ENCODE data around the gene CASQ2. TPM values are rescaled to one million over a fixed set of nuclear protein-coding genes. Genes with fewer than 3 reads are reported as not detected.
A peak's percentile ranks its signal among the peaks of the same experiment; 100 is the strongest.

The CASQ2 gene
- polyA plus RNA-seq, 3 donors, result not detected

DNA sequence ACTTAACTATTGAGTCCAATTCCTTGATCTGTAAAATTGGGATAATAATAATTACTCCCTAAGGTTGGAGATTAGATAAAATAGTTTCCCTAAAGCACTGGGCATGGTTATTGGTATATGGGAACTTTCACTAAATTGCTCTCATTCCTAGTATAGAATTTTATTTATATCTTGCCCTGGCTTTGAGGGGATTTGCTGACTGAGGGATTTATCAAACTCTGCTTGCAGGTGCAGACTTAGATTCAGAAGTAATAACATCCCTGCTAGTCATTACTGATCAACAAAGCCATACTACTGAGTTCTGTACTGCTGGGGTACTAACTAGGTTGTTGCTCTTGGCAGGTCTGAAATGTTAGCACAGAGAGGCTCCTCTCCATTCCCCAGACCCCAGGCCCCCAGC lies 41.9 kb downstream of the CASQ2 start:
- H3K36me3 ChIP-seq (replicated peaks in 1 of 2; ENCODE audit: control insufficient read depth in 1 of 2, insufficient read depth in 2 of 2, low read length in 2 of 2), result no peaks in the 10 kb centered on the region
- H3K9me3 Mint-ChIP-seq, result peaks cover 0 to 3% (median 0%) of the 10 kb centered on the region in 7 donors
- intact Hi-C loops (cut with micrococcal nuclease), result no loop called here
- no peak overlapping the region for H3K4me3 Mint-ChIP-seq
- DNase-seq, result no peak
- no peaks in the 10 kb centered on the region for H3K79me2 ChIP-seq (ENCODE audit: insufficient read depth, low read length)
- H3K4me1 Mint-ChIP-seq, result peaks cover 64% of the 10 kb centered on the region
- H3K36me3 Mint-ChIP-seq, result no peaks in the 10 kb centered on the region
- no peak overlapping the region for H3K4me3 ChIP-seq (replicated peaks in 1 of 3; ENCODE audit: low read depth in 2 of 3, low read length in 3 of 3)
- no peaks in the 10 kb centered on the region for H4K20me1 ChIP-seq (ENCODE audit: insufficient read depth, low read length)
- peak overlapping the region in 1 of 2 donors; percentile 90 for H3K27ac ChIP-seq (ENCODE audit: low read depth in 1 of 2, low read length in 2 of 2)
- H3K9me3 ChIP-seq (replicated peaks in 1 of 2; ENCODE audit: control insufficient read depth in 1 of 2, insufficient read depth in 1 of 2, low read length in 2 of 2), result no peaks in the 10 kb centered on the region
- no peaks in the 10 kb centered on the region for H3K27me3 Mint-ChIP-seq (ENCODE audit: low read depth in 3 of 3)
- no peak overlapping the region for H3K9ac ChIP-seq (ENCODE audit: insufficient read depth, low read length, poor library complexity, severe bottlenecking)
- H2AFZ ChIP-seq (ENCODE audit: insufficient read depth, low read depth, low read length, poor library complexity, severe bottlenecking), result no peak overlapping the region
- H3K27me3 ChIP-seq (ENCODE audit: control insufficient read depth in 2 of 2, insufficient read depth in 2 of 2, low read length in 2 of 2), result no peaks in the 10 kb centered on the region
- H3K27ac Mint-ChIP-seq, result peak overlapping the region; percentile 19 to 99 (median 99)
- TF ChIP-seq, protein P1, sequence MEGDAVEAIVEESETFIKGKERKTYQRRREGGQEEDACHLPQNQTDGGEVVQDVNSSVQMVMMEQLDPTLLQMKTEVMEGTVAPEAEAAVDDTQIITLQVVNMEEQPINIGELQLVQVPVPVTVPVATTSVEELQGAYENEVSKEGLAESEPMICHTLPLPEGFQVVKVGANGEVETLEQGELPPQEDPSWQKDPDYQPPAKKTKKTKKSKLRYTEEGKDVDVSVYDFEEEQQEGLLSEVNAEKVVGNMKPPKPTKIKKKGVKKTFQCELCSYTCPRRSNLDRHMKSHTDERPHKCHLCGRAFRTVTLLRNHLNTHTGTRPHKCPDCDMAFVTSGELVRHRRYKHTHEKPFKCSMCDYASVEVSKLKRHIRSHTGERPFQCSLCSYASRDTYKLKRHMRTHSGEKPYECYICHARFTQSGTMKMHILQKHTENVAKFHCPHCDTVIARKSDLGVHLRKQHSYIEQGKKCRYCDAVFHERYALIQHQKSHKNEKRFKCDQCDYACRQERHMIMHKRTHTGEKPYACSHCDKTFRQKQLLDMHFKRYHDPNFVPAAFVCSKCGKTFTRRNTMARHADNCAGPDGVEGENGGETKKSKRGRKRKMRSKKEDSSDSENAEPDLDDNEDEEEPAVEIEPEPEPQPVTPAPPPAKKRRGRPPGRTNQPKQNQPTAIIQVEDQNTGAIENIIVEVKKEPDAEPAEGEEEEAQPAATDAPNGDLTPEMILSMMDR (IDR thresholded peaks at IDR 0.05), result no peak
- H3K4me2 ChIP-seq (replicated peaks; ENCODE audit: extremely low read depth, low read length, poor library complexity, severe bottlenecking), result no peak overlapping the region
- H3K4me1 ChIP-seq (ENCODE audit: control insufficient read depth in 1 of 2, insufficient read depth in 2 of 2, low read length in 2 of 2), result peaks cover 58 to 64% of the 10 kb centered on the region in 2 donors

DNA sequence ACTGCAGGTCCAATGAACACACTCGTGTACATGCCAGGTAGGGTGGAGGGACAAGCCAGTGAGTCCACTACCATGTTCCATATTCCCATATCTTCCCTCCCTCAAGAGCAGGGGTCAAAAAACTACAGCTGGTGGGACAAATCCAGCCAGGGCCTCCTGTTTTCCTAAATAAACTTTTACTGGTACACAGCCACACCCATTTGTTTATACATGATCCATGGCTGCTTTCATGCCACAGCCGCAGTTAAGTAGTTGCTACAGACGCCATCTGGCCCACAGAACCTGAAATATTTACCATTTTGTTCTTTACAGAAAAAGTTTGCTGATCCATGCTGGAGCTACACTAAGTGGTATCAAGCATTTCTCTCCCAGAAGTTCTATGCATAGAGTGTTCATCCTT lies 42.4 kb downstream of the CASQ2 start:
- Histone ChIP-seq H3K4me1 (ENCODE audit: control insufficient read depth in 1 of 2, insufficient read depth in 2 of 2, low read length in 2 of 2) (peaks cover 58 to 64% of the 10 kb centered on the region in 2 donors), H3K79me2 (ENCODE audit: insufficient read depth, low read length) (no peaks in the 10 kb centered on the region), H3K4me2 (replicated peaks; ENCODE audit: extremely low read depth, low read length, poor library complexity, severe bottlenecking) (no peak overlapping the region), H2AFZ (ENCODE audit: insufficient read depth, low read depth, low read length, poor library complexity, severe bottlenecking) (no peak overlapping the region), H3K27me3 (ENCODE audit: control insufficient read depth in 2 of 2, insufficient read depth in 2 of 2, low read length in 2 of 2) (no peaks in the 10 kb centered on the region), H3K4me3 (replicated peaks in 1 of 3; ENCODE audit: low read depth in 2 of 3, low read length in 3 of 3) (no peak overlapping the region), H4K20me1 (ENCODE audit: insufficient read depth, low read length) (no peaks in the 10 kb centered on the region), H3K9me3 (replicated peaks in 1 of 2; ENCODE audit: control insufficient read depth in 1 of 2, insufficient read depth in 1 of 2, low read length in 2 of 2) (no peaks in the 10 kb centered on the region), H3K9ac (ENCODE audit: insufficient read depth, low read length, poor library complexity, severe bottlenecking) (no peak overlapping the region), H3K27ac (ENCODE audit: low read depth in 1 of 2, low read length in 2 of 2) (no peak overlapping the region), H3K36me3 (replicated peaks in 1 of 2; ENCODE audit: control insufficient read depth in 1 of 2, insufficient read depth in 2 of 2, low read length in 2 of 2) (no peaks in the 10 kb centered on the region)
- H3K4me3 Mint-ChIP-seq, result no peak overlapping the region
- H3K9me3 Mint-ChIP-seq, result peaks cover 0 to 3% (median 0%) of the 10 kb centered on the region in 7 donors
- no peaks in the 10 kb centered on the region for H3K36me3 Mint-ChIP-seq
- no peak for DNase-seq
- no peaks in the 10 kb centered on the region for H3K27me3 Mint-ChIP-seq (ENCODE audit: low read depth in 3 of 3)
- TF ChIP-seq, protein P1 (IDR thresholded peaks at IDR 0.05), result no peak
- H3K27ac Mint-ChIP-seq, result peak overlapping the region in 2 of 7 donors; percentile 46 to 67
- H3K4me1 Mint-ChIP-seq, result peaks cover 64% of the 10 kb centered on the region
- intact Hi-C loops (cut with micrococcal nuclease), result no loop called here
- 100% methylated on average over 1 of the region's 3 CpGs for WGBS (ENCODE audit: insufficient coverage)
